GM12878 (cell line): ENCODE measurements around the gene ADAMTS16.

ENCODE experiments used
- CHD2 ChIP-seq: IDR thresholded peaks from 2 replicates; pipeline ENCODE4 v1.6.1; 2011; ENCODE audit warnings: low read depth, low read length, improper control_type of control experiment, borderline replicate concordance
- CTCF ChIP-seq, 3 experiments: IDR thresholded peaks in 2 of 3; conservative IDR thresholded peaks in 1 of 3; 2 replicates each; pipeline ENCODE4 v1.5.1; 2011; ENCODE audit warnings: low read depth in 3 of 3, low read length in 3 of 3, mild to moderate bottlenecking in 3 of 3, control low read depth in 2 of 3, moderate library complexity in 2 of 3, inconsistent platforms in 1 of 3, mixed read lengths in 1 of 3; ENCODE audit not compliant: control insufficient read depth in 2 of 3, insufficient read depth in 1 of 3; ENCODE audit errors: extremely low read depth in 1 of 3
- JUND ChIP-seq: IDR thresholded peaks from 2 replicates; pipeline ENCODE4 v1.6.1; 2012; ENCODE audit warnings: low read depth, mild to moderate bottlenecking, low read length, improper control_type of control experiment, moderate library complexity
- NFYB ChIP-seq: IDR thresholded peaks from 2 replicates; pipeline ENCODE4 v1.6.1; 2011; ENCODE audit warnings: low read depth, mild to moderate bottlenecking, low read length, improper control_type of control experiment, moderate library complexity; ENCODE audit not compliant: insufficient read depth
- YBX1 ChIP-seq: fragments of 450-650 bp; IDR thresholded peaks from 2 replicates; pipeline ENCODE4 v1.6.1; 2016; ENCODE audit warnings: antibody characterized with exemption

GRCh38 chr5:5360941-5361520 is 220.9 kb downstream of the ADAMTS16 start:
- TF ChIP-seq CTCF (IDR thresholded peaks at IDR 0.05 in 2 of 3, conservative IDR thresholded peaks at IDR 0.05 in 1 of 3; ENCODE audit: control insufficient read depth in 2 of 3, extremely low read depth in 1 of 3, insufficient read depth in 1 of 3, low read depth in 3 of 3, low read length in 3 of 3) (no peak), YBX1 (no peak), NFYB (no peak), CHD2 (no peak), JUND (no peak)
